Small intestine (tissue), 7 donors: ENCODE data around the gene ZNF785. TPM values are rescaled to one million over a fixed set of nuclear protein-coding genes. Genes with fewer than 3 reads are reported as not detected.

Experiments used
- DNase-seq, 2 donors: peaks; one replicate each; pipeline versions ENCODE4 v3.0.0 to v3.0.0-alpha.2; 2013
- FAIRE-seq: peaks from 2 replicates; lab custom pipeline; 2012; peaks lifted over from hg19 to GRCh38; lab: Jason Lieb, UNC
- H3K27ac ChIP-seq, 3 donors: one replicate each; pipeline ENCODE4 v1.5.1; 2013; ENCODE audit warnings: low read length in 2 of 3, mild to moderate bottlenecking in 2 of 3, control low read depth in 1 of 3, inconsistent platforms in 1 of 3, low read depth in 1 of 3, moderate library complexity in 1 of 3
- H3K27me3 ChIP-seq, 3 donors: one replicate each; pipeline ENCODE4 v1.6.1; 2013; ENCODE audit warnings: low read length in 3 of 3, inconsistent platforms in 1 of 3; ENCODE audit not compliant: control insufficient read depth in 3 of 3, insufficient read depth in 3 of 3
- H3K36me3 ChIP-seq, 3 donors: one replicate each; pipeline ENCODE4 v1.6.1; 2013; ENCODE audit warnings: low read length in 3 of 3, inconsistent platforms in 1 of 3, low read depth in 1 of 3, mild to moderate bottlenecking in 1 of 3, moderate library complexity in 1 of 3; ENCODE audit not compliant: control insufficient read depth in 3 of 3, insufficient read depth in 2 of 3
- H3K4me1 ChIP-seq, 3 donors: one replicate each; pipeline ENCODE4 v1.6.1; 2013; ENCODE audit warnings: low read length in 2 of 3, inconsistent platforms in 1 of 3, low read depth in 1 of 3, mild to moderate bottlenecking in 1 of 3, moderate library complexity in 1 of 3; ENCODE audit not compliant: control insufficient read depth in 3 of 3, insufficient read depth in 2 of 3
- H3K4me3 ChIP-seq, 3 donors: one replicate each; pipeline ENCODE4 v1.5.1; 2013; ENCODE audit warnings: low read length in 3 of 3, control low read depth in 1 of 3, inconsistent platforms in 1 of 3, low read depth in 1 of 3, mild to moderate bottlenecking in 1 of 3, moderate library complexity in 1 of 3
- H3K9me3 ChIP-seq, 2 donors: one replicate each; pipeline ENCODE4 v1.6.1; 2013; ENCODE audit warnings: low read depth in 1 of 2, low read length in 1 of 2; ENCODE audit not compliant: control insufficient read depth in 2 of 2, insufficient read depth in 1 of 2
- WGBS, 3 donors: extraction: QIAGEN DNeasy Blood & Tissue Kit; methylation state at CpG; one replicate each; pipeline ENCODE4 v1.1.7; 2013; 5-methylcytosine and 5-hydroxymethylcytosine counted together
- polyA plus RNA-seq, 4 donors: library from polyadenylated mRNA; stranded (reverse) in 3 of 4; unstranded in 1 of 4; fragments of 200-250 nt in 3 of 4; fragments of 120-200 nt in 1 of 4; gene quantifications; one replicate each; pipeline versions ENCODE4 v1.2.1 to v1.2.3, GENCODE V29; 2013
- donor health status: healthy with polysubstance abuse.
- donor health status: control.
- donor health status: control.
- donor health status: Bipolar disorder and iron deficiency.
- donor health status: healthy.

Gene ZNF785
- polyA plus RNA-seq, 4 donors = 1.9 to 20.4 (median 4.1) TPM

GRCh38 chr16:30606004-30606403 lies 20.5 kb upstream of the ZNF785 start:
- WGBS, 3 donors = 90 to 97% (median 97%) methylated on average over 3 of the region's 3 CpGs
- DNase-seq = no peak
- Histone ChIP-seq H3K9me3 (peaks cover 0 to 2% of the 10 kb centered on the region in 2 donors), H3K27ac (no peak overlapping the region), H3K4me3 (no peak overlapping the region), H3K4me1 (peaks cover 0 to 19% (median 8%) of the 10 kb centered on the region in 3 donors), H3K27me3 (no peaks in the 10 kb centered on the region), H3K36me3 (peaks cover 3 to 57% (median 7%) of the 10 kb centered on the region in 3 donors)
- no peak for FAIRE-seq

GRCh38 chr16:30605158-30605557 lies 19.7 kb upstream of the ZNF785 start:
- Histone ChIP-seq H3K36me3 (peaks cover 3 to 57% (median 7%) of the 10 kb centered on the region in 3 donors), H3K9me3 (peaks cover 0 to 6% of the 10 kb centered on the region in 2 donors), H3K27ac (no peak overlapping the region), H3K27me3 (no peaks in the 10 kb centered on the region), H3K4me3 (no peak overlapping the region), H3K4me1 (peaks cover 0 to 19% (median 8%) of the 10 kb centered on the region in 3 donors)
- no peak for DNase-seq
- 85 to 89% (median 88%) methylated on average over 12 to 15 of the region's 15 CpGs for WGBS, 3 donors
- FAIRE-seq = no peak

GRCh38 chr16:30604316-30604947 lies 18.9 kb upstream of the ZNF785 start:
- H3K36me3 ChIP-seq = peaks cover 3 to 57% (median 7%) of the 10 kb centered on the region in 3 donors
- no peak overlapping the region for H3K4me3 ChIP-seq
- WGBS, 3 donors = 51 to 84% (median 60%) methylated on average over 42 to 49 of the region's 49 CpGs
- H3K4me1 ChIP-seq = peaks cover 0 to 19% (median 8%) of the 10 kb centered on the region in 3 donors
- peak overlapping the region; percentile 8 to 84 (median 37) for H3K27ac ChIP-seq
- FAIRE-seq = no peak
- peaks cover 0 to 6% of the 10 kb centered on the region in 2 donors for H3K9me3 ChIP-seq
- DNase-seq = peak in 1 of 2 donors; percentile 58
- no peaks in the 10 kb centered on the region for H3K27me3 ChIP-seq

- FAIRE-seq (no peak), DNase-seq (peak; percentile 49 to 83)
- no peaks in the 10 kb centered on the region for H3K27me3 ChIP-seq
- peaks cover 0 to 17% (median 8%) of the 10 kb centered on the region in 3 donors for H3K4me1 ChIP-seq
- no peak overlapping the region for H3K4me3 ChIP-seq
- H3K9me3 ChIP-seq = peaks cover 0 to 6% of the 10 kb centered on the region in 2 donors
- peaks cover 3 to 56% (median 7%) of the 10 kb centered on the region in 3 donors for H3K36me3 ChIP-seq
- 22 to 58% (median 45%) methylated on average over 7 of the region's 7 CpGs for WGBS, 3 donors
- H3K27ac ChIP-seq = peak overlapping the region; percentile 8 to 84 (median 37)
Measured at GRCh38 chr16:30603945-30604315, 18.4 kb upstream of the ZNF785 start.

GRCh38 chr16:30602616-30603277 lies 17.2 kb upstream of the ZNF785 start:
- DNase-seq (no peak), FAIRE-seq (no peak)
- H3K27ac ChIP-seq = peak overlapping the region in 1 of 3 donors; percentile 40
- H3K27me3 ChIP-seq = no peaks in the 10 kb centered on the region
- peaks cover 0 to 6% of the 10 kb centered on the region in 2 donors for H3K9me3 ChIP-seq
- peaks cover 3 to 46% (median 7%) of the 10 kb centered on the region in 3 donors for H3K36me3 ChIP-seq
- 64% methylated on average over 4 of the region's 4 CpGs for WGBS, 3 donors
- H3K4me1 ChIP-seq = peaks cover 0 to 11% (median 4%) of the 10 kb centered on the region in 3 donors
- no peak overlapping the region for H3K4me3 ChIP-seq

- Histone ChIP-seq H3K27me3 (no peaks in the 10 kb centered on the region), H3K9me3 (peaks cover 0 to 6% of the 10 kb centered on the region in 2 donors), H3K27ac (no peak overlapping the region), H3K36me3 (peaks cover 3 to 39% (median 7%) of the 10 kb centered on the region in 3 donors), H3K4me3 (no peak overlapping the region), H3K4me1 (peaks cover 0 to 11% (median 4%) of the 10 kb centered on the region in 3 donors)
- WGBS, 3 donors = 76 to 87% (median 86%) methylated on average over 4 of the region's 4 CpGs
- DNase-seq = no peak
- no peak for FAIRE-seq
Measured at GRCh38 chr16:30601966-30602365, 16.5 kb upstream of the ZNF785 start.

- H3K9me3 ChIP-seq = peaks cover 0 to 6% of the 10 kb centered on the region in 2 donors
- H3K36me3 ChIP-seq = peaks cover 3 to 30% (median 7%) of the 10 kb centered on the region in 3 donors
- no peak overlapping the region for H3K4me3 ChIP-seq
- FAIRE-seq = no peak
- 86 to 94% (median 89%) methylated on average over 2 of the region's 2 CpGs for WGBS, 3 donors
- H3K4me1 ChIP-seq = peaks cover 0 to 11% (median 4%) of the 10 kb centered on the region in 3 donors
- no peak overlapping the region for H3K27ac ChIP-seq
- no peak for DNase-seq
- H3K27me3 ChIP-seq = no peaks in the 10 kb centered on the region
Measured at GRCh38 chr16:30600929-30601328, 15.4 kb upstream of the ZNF785 start.

- Histone ChIP-seq H3K27ac (no peak overlapping the region), H3K36me3 (peaks cover 3 to 23% (median 7%) of the 10 kb centered on the region in 3 donors), H3K4me3 (no peak overlapping the region), H3K27me3 (no peaks in the 10 kb centered on the region), H3K4me1 (peaks cover 0 to 11% (median 4%) of the 10 kb centered on the region in 3 donors), H3K9me3 (peaks cover 0 to 6% of the 10 kb centered on the region in 2 donors)
- DNase-seq (no peak), FAIRE-seq (no peak)
- WGBS, 3 donors = 96 to 99% (median 96%) methylated on average over 3 of the region's 3 CpGs
Measured at GRCh38 chr16:30600215-30600614, 14.7 kb upstream of the ZNF785 start.
